ENCODE results near the gene PTGS1. TPM values are rescaled to one million over a fixed set of nuclear protein-coding genes. Genes with fewer than 3 reads are reported as not detected.

Gene PTGS1
- polyA plus RNA-seq, 2 of the 4 experiments (the other 2 are of a cell fraction): 0.49 to 1.0 TPM

DNA sequence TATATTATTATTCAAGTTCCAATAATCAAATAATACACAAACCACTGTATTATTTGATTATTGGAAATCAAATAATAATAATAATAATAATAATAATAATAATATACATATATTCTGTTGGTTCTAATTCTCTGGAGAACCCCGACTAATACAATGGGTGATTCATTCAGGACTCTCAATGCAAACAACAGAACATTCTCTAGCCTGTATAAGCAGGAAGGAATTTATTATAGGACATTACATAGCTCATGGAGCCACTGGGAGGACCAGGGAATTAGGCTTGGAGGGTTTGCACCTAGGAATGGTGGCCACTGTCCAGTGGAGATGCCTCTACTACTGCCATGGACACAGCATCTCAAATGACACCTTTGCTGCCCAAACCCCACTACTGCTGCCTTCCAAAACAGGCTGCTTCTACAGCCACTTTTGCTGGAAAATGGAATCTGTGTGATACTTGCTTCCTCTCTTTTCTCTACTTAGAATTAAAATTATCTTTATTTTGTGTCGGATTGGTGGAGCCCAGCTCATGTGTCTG, 25.9 kb downstream of the PTGS1 start:
- Histone ChIP-seq H3K9me3 (no peaks in the 10 kb centered on the region), H3K4me3 (no peak overlapping the region), H3K27ac (no peak overlapping the region), H3K4me1 (peaks cover 12% of the 10 kb centered on the region; the same call in 2 of the 3 replicates), H3K4me2 (no peak overlapping the region)
- 30% methylated on average over 2 of the region's 2 CpGs for WGBS (ENCODE audit: missing lambda C conversion rate)
- DNase-seq (ENCODE audit: low read depth in 1 of 2, low spot score in 1 of 2) (no peak), ATAC-seq (peak in 1 of 2 experiments; percentile 58; a peak in 2 of 6 replicates), FAIRE-seq (no peak)
- TF ChIP-seq ZNF302 (CRISPR knock-in tag; IDR thresholded peaks at IDR 0.05) (no peak), EP300 (IDR thresholded peaks at IDR 0.05) (no peak), EHF (CRISPR knock-in tag; IDR thresholded peaks at IDR 0.05) (no peak), ESRRA (IDR thresholded peaks at IDR 0.05; ENCODE audit: borderline replicate concordance, low read length) (no peak), FOSL2 (IDR thresholded peaks at IDR 0.05) (no peak), FOSL2 (CRISPR knock-in tag; IDR thresholded peaks at IDR 0.05) (no peak)
- ChIA-PET POLR2A (no interaction called here), CTCF (interaction anchor here (0.6 to 1.6 kb wide), 3 partner anchors 17 to 411 kb away, joined by 3 to 4 read pairs (median 3); no protein-coding TSS in a partner anchor)

DNA sequence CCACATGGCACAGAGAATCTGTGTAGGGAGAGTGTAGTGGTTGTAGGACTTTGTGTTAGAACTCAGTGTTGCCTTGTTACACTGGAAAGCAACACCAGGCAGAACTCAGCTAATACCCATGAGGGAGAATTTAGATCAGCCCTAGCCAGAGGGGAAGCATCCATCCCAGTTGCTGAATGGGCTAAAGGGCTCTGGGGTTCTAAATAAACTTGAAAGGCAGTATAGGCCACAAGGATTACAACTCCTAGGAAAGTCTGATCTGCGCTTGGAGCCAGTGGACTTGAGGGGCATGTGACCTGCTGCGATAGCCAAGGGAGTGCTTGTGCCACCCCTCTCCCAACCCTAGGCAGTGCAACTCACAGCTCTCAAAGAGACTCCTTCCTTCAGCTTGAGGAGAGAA, 26.9 kb downstream of the PTGS1 start:
- WGBS (ENCODE audit: missing lambda C conversion rate): 82% methylated on average over 2 of the region's 2 CpGs
- CTCF ChIA-PET: interaction anchor here (1.6 kb wide), 2 partner anchors 19 to 298 kb away, joined by 4 read pairs; no protein-coding TSS in a partner anchor

DNA sequence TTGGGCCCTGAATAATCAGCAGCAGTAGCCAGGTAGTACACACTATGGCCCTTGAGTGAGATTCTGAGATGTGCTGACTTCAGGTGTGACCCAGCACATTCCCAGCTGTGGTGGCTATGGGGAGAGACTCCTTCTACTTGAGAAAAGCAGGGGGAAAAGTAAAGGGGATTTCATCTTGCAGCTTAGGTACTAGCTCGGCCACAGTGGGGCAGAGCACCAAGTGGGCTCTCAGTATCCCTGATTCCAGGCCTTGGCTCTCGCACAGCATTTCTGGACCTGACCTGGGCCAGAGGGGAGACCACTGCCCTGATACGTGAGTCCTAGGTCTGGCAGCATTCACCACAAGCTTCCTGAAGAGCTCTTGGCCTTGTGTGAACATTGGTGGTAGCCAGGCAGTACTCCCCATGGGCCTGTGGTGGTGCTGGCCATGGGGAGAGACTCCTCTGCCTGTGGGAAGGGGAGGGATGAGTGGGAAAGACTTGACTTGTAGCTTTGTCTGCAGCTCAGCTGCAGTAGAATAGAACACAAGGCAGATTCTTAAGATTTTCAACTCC, 27.6 kb downstream of the PTGS1 start:
- H3K9me3 ChIP-seq: no peaks in the 10 kb centered on the region
- FAIRE-seq (no peak), ATAC-seq (no peak), DNase-seq (ENCODE audit: low read depth in 1 of 2, low spot score in 1 of 2) (no peak)
- H3K4me3 ChIP-seq: no peak overlapping the region
- peaks cover 25% of the 10 kb centered on the region for H3K4me1 ChIP-seq
- CTCF ChIA-PET: interaction anchor here (0.7 to 1.6 kb wide), 4 partner anchors 19 to 299 kb away, joined by 3 to 6 read pairs (median 4); no protein-coding TSS in a partner anchor
- 89% methylated on average over 3 of the region's 3 CpGs for WGBS (ENCODE audit: missing lambda C conversion rate)
- no peak overlapping the region for H3K27ac ChIP-seq
- POLR2A ChIA-PET: no interaction called here
- H3K4me2 ChIP-seq: no peak overlapping the region
- TF ChIP-seq KDM1A (IDR thresholded peaks at IDR 0.05; ENCODE audit: low read depth) (no peak), NR3C1 (IDR thresholded peaks at IDR 0.05) (no peak), HEYL (CRISPR knock-in tag; IDR thresholded peaks at IDR 0.05) (no peak), EHMT2 (IDR thresholded peaks at IDR 0.05; ENCODE audit: low read depth) (no peak), SREBF2 (IDR thresholded peaks at IDR 0.05) (no peak), MAZ (IDR thresholded peaks at IDR 0.05; ENCODE audit: borderline replicate concordance, low read depth, low read length) (no peak), HOXA7 (CRISPR knock-in tag; IDR thresholded peaks at IDR 0.05) (no peak), BHLHE40 (IDR thresholded peaks at IDR 0.05; ENCODE audit: low read depth, low read length) (no peak), EHF (CRISPR knock-in tag; IDR thresholded peaks at IDR 0.05) (no peak), NPAS2 (CRISPR knock-in tag; IDR thresholded peaks at IDR 0.05; ENCODE audit: borderline replicate concordance) (no peak)
- TF ChIP-seq, protein P1, sequence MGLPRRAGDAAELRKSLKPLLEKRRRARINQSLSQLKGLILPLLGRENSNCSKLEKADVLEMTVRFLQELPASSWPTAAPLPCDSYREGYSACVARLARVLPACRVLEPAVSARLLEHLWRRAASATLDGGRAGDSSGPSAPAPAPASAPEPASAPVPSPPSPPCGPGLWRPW (IDR thresholded peaks at IDR 0.05): no peak
- TF ChIP-seq, protein P2, sequence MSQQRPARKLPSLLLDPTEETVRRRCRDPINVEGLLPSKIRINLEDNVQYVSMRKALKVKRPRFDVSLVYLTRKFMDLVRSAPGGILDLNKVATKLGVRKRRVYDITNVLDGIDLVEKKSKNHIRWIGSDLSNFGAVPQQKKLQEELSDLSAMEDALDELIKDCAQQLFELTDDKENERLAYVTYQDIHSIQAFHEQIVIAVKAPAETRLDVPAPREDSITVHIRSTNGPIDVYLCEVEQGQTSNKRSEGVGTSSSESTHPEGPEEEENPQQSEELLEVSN (IDR thresholded peaks at IDR 0.05; ENCODE audit: borderline replicate concordance, low read depth): no peak
- TF ChIP-seq, protein P3, sequence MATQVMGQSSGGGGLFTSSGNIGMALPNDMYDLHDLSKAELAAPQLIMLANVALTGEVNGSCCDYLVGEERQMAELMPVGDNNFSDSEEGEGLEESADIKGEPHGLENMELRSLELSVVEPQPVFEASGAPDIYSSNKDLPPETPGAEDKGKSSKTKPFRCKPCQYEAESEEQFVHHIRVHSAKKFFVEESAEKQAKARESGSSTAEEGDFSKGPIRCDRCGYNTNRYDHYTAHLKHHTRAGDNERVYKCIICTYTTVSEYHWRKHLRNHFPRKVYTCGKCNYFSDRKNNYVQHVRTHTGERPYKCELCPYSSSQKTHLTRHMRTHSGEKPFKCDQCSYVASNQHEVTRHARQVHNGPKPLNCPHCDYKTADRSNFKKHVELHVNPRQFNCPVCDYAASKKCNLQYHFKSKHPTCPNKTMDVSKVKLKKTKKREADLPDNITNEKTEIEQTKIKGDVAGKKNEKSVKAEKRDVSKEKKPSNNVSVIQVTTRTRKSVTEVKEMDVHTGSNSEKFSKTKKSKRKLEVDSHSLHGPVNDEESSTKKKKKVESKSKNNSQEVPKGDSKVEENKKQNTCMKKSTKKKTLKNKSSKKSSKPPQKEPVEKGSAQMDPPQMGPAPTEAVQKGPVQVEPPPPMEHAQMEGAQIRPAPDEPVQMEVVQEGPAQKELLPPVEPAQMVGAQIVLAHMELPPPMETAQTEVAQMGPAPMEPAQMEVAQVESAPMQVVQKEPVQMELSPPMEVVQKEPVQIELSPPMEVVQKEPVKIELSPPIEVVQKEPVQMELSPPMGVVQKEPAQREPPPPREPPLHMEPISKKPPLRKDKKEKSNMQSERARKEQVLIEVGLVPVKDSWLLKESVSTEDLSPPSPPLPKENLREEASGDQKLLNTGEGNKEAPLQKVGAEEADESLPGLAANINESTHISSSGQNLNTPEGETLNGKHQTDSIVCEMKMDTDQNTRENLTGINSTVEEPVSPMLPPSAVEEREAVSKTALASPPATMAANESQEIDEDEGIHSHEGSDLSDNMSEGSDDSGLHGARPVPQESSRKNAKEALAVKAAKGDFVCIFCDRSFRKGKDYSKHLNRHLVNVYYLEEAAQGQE (IDR thresholded peaks at IDR 0.05): no peak

More for the DNA sequence above, 26.9 kb downstream of the PTGS1 start:
- ATAC-seq (no peak), DNase-seq (ENCODE audit: low read depth in 1 of 2, low spot score in 1 of 2) (no peak), FAIRE-seq (no peak)
- peaks cover 21% of the 10 kb centered on the region for H3K4me1 ChIP-seq
- H3K27ac ChIP-seq: no peak overlapping the region
- no peak overlapping the region for H3K4me2 ChIP-seq
- TF ChIP-seq, protein P1 (IDR thresholded peaks at IDR 0.05): no peak
- TF ChIP-seq, protein P4, sequence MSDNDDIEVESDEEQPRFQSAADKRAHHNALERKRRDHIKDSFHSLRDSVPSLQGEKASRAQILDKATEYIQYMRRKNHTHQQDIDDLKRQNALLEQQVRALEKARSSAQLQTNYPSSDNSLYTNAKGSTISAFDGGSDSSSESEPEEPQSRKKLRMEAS (IDR thresholded peaks at IDR 0.05): no peak
- TF ChIP-seq JUN (IDR thresholded peaks at IDR 0.05): no peak
- TF ChIP-seq, protein P3 (IDR thresholded peaks at IDR 0.05): no peak
- no peak for TF ChIP-seq ZC3H11A (IDR thresholded peaks at IDR 0.05)
- no peak for TF ChIP-seq ESRRA (IDR thresholded peaks at IDR 0.05; ENCODE audit: borderline replicate concordance, low read length)
- no peak for TF ChIP-seq HDAC2 (IDR thresholded peaks at IDR 0.05)
- POLR2A ChIA-PET: no interaction called here
- H3K4me3 ChIP-seq: no peak overlapping the region
- H3K9me3 ChIP-seq: no peaks in the 10 kb centered on the region
